GM10266 (cell line): ENCODE measurements around the gene SMKR1.

ENCODE experiments used
- DNase-seq: peaks from one replicate; pipeline ENCODE4 v3.0.0; 2012; ENCODE audit errors: extremely low spot score
- TF ChIP-seq, protein P1 (sequence below): IDR thresholded peaks from 2 replicates; pipeline ENCODE4 v1.5.1; 2012; ENCODE audit warnings: mild to moderate bottlenecking, low read depth; ENCODE audit not compliant: control insufficient read depth, insufficient read depth; ENCODE audit errors: missing control alignments

The SMKR1 gene

DNA sequence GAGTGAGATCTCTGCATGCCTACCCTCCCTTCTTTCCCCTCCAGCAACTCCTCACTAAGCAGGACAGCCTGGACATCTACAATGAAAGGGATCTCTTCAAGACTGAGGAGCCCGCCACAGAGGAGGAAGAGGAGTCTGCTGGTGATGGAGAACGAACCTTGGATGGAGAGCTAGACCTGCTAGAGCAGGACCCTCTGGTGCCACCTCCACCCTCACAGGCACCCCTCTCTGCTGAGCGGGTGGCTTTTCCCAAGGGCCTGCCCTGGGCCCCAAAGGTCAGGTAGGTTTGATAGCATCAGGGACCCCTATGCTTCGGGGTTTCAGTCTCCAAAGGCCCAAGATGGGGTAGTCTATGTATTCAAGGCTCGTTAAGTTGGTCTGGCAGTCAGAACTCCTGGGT is 44.2 kb upstream of the SMKR1 start:
- TF ChIP-seq, protein P1, sequence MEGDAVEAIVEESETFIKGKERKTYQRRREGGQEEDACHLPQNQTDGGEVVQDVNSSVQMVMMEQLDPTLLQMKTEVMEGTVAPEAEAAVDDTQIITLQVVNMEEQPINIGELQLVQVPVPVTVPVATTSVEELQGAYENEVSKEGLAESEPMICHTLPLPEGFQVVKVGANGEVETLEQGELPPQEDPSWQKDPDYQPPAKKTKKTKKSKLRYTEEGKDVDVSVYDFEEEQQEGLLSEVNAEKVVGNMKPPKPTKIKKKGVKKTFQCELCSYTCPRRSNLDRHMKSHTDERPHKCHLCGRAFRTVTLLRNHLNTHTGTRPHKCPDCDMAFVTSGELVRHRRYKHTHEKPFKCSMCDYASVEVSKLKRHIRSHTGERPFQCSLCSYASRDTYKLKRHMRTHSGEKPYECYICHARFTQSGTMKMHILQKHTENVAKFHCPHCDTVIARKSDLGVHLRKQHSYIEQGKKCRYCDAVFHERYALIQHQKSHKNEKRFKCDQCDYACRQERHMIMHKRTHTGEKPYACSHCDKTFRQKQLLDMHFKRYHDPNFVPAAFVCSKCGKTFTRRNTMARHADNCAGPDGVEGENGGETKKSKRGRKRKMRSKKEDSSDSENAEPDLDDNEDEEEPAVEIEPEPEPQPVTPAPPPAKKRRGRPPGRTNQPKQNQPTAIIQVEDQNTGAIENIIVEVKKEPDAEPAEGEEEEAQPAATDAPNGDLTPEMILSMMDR: no peak
- no peak for DNase-seq

DNA sequence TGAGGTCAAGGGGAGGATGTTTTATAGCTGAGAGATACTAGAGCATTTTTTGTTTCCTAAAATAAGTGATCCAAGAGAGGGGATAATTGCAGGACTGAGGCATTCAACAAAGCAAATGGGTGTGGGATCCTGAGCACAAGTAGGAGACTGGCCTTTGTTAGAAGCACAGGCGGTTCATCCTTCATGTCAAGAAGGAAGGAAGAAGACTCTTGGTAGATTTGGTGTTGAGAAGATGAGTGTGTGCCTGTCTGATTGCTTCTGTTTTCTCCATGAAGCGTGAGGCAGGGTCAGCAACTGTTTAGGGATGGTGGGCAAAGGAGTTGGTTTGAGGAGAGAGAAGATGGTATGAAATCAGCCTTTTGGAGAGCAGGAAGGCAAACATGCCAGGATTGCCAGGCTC is 40.5 kb upstream of the SMKR1 start:
- TF ChIP-seq, protein P1: no peak
- DNase-seq: no peak

DNA sequence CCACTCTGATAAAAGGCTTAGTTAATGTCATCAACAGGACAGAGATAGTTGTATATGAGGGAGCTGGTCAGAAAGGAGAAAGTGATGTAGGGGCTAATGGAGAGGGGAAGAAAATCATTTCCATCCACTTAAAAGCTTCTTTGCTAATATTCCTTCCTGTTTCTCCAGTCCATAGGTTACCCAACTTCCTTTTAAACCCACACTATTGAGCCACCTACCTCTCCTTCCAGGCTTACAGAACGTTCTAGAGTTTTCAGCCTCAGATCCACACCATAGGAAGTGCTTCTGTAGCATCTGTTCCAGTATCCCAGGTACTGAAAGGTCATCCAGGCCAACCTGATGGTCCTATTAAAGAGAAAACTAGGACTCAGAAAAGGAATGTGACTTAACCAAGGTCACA is 39.9 kb upstream of the SMKR1 start:
- no peak for DNase-seq
- TF ChIP-seq, protein P1: no peak

DNA sequence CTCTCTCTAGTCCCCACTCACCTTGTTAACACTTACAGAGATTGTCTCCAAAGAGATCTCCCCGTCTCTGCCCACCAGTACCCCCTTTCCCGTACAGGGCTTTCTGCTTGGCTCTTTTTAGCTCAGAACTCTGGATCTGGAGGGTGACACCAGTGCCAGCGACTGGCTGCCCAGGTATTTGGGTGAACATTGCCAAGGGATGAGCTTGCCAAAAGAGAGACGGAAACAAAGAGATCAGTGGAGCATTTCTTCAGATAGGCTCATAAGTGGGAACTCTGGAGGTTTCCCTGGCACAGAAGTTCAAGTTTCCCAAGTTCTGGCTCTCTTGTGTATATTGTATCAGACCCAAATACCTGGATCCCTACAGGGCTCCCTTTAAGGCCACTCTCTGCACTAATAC is 38.1 kb upstream of the SMKR1 start:
- no peak for DNase-seq
- TF ChIP-seq, protein P1: no peak

DNA sequence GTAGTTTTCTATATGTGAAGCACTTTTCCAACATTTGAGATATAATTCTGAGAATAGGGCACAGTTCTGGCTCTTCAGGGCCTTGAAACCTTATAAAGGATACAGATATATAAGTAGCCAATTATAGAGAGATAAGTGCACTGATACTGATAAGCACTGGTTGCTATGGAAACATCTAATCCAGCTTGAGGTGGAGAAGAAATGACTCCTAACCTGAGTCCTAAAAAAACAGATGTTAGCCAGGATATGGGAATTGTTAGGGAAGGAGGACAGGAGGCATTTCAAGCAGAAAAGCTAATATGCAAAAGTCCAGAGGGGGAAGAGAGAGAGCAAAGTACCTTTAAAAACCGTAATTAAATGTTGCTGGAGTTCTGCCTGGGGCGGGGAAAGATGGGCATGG is 37.3 kb upstream of the SMKR1 start:
- TF ChIP-seq, protein P1: no peak
- no peak for DNase-seq

DNA sequence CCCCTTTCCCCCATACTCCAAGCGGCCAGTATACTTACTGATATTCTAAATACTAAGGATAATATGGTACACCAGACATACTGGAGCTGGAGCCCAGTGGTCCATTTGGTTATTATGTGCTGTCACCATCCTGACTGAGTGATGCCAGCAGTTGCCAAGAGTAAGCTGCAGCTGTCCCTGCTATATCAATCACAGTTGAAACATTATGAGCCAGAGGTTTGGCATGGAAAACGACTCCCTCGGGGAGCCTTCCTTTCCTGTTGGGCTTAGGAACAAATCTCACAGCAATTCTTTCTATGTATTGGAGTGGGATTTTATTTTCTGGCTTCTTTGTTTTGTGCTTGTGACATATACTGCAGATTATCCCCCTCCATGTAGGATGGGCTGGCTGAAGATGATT is 35.5 kb upstream of the SMKR1 start:
- DNase-seq: no peak
- TF ChIP-seq, protein P1: no peak

DNA sequence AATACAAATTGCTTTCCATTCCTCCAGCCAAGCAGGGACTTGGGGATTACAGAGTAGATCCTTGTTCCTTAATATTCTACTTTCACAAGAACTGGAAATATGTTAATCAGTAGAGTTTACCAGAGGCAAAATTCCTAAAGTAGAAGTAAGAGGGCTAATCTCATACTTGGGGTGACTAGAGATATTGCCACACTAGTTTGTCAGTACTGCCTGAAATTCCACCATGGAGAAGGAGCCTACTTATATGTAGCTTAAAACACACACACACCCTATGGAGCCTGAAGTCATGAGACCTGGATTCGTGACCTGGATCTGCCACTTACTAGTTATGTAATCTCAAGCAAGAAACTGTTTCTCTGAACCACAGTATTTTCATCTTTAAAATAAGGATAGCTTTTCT is 34.2 kb upstream of the SMKR1 start:
- TF ChIP-seq, protein P1: no peak
- no peak for DNase-seq
